Transverse colon (tissue), 4 donors: Measurements from ENCODE around the gene PLEKHG4B. TPM values are rescaled to one million over a fixed set of nuclear protein-coding genes. Genes with fewer than 3 reads are reported as not detected.

ENCODE experiments used
- DNase-seq: peaks from one replicate; pipeline ENCODE4 v3.0.0-alpha.2; 2019
- H3K27ac ChIP-seq, 4 donors: fragments of 200-600 bp; sonication (generic); 2 replicates each; pipeline ENCODE4 v1.5.1; 2016 to 2018; ENCODE audit warnings: inconsistent platforms in 4 of 4
- H3K27me3 ChIP-seq: fragments of 200-600 bp; sonication (generic); 2 replicates; pipeline ENCODE4 v1.5.1; 2017; ENCODE audit warnings: inconsistent platforms
- H3K36me3 ChIP-seq, 4 donors: fragments of 200-600 bp; sonication (generic); 2 replicates each; pipeline ENCODE4 v1.5.1; 2017 to 2019; ENCODE audit warnings: inconsistent platforms in 4 of 4
- H3K4me1 ChIP-seq, 4 donors: fragments of 200-600 bp; sonication (generic); 2 replicates each; pipeline ENCODE4 v1.5.1; 2017 to 2020; ENCODE audit warnings: inconsistent platforms in 4 of 4
- H3K4me3 ChIP-seq, 4 donors: fragments of 200-600 bp; sonication (generic); 1 replicate in 1 of 4; 2 replicates in 3 of 4; pipeline versions ENCODE4 v1.5.1 to v1.6.1; 2017 to 2019; ENCODE audit warnings: inconsistent platforms in 4 of 4
- H3K9me3 ChIP-seq, 2 donors: fragments of 200-600 bp; sonication (generic); 2 replicates each; pipeline ENCODE4 v1.5.1; 2017 to 2019; ENCODE audit warnings: inconsistent platforms in 2 of 2
- CTCF ChIP-seq, 5 experiments: fragments of 200-600 bp in 3 of 5; fragments of 450-650 bp in 2 of 5; sonication (generic) in 3 of 5; IDR thresholded peaks; 1 replicate in 2 of 5; 2 replicates in 3 of 5; pipeline ENCODE4 v1.5.1; 2016 to 2017; ENCODE audit warnings: antibody characterized with exemption in 5 of 5, inconsistent platforms in 3 of 5, mild to moderate bottlenecking in 2 of 5, moderate library complexity in 1 of 5
- EP300 ChIP-seq: sonication (generic); formaldehyde crosslinking; IDR thresholded peaks from one replicate; pipeline ENCODE4 v1.6.1; 2017; ENCODE audit warnings: antibody characterized with exemption, low read depth
- POLR2A ChIP-seq: fragments of 450-650 bp; IDR thresholded peaks from one replicate; pipeline ENCODE4 v1.6.1; 2016; ENCODE audit warnings: antibody characterized with exemption, mild to moderate bottlenecking, moderate library complexity
- POLR2AphosphoS5 ChIP-seq, 3 donors: sonication (generic); formaldehyde crosslinking; IDR thresholded peaks; one replicate each; pipeline ENCODE4 v1.6.1; 2016; ENCODE audit warnings: antibody characterized with exemption in 3 of 3
- WGBS, 2 donors: methylation state at CpG; one replicate each; pipeline ENCODE4 v1.1.5; 2018; ENCODE audit warnings: low coverage in 1 of 2; 5-methylcytosine and 5-hydroxymethylcytosine counted together
- in situ Hi-C, 4 donors: fragments of 200-750 bp; cut with MboI; loops; one replicate each; pipeline versions ENCODE4 v1.15.0 to v1.15.1; 2017; ENCODE audit warnings: low sequenced_read_pairs in 3 of 4, low pct_ligation_motif_present in 1 of 4, low pct_unique_long_range_greater_than_20kb in 1 of 4
- intact Hi-C: fragments of 100-400 bp; cut with DNase I; formaldehyde crosslinking; loops from one replicate; pipeline ENCODE4 v1.15.1; 2023; ENCODE audit warnings: low total_unique reads
- total RNA-seq, 4 donors: library from RNA; depleted of rRNA; stranded (reverse); fragments of >200 nt; gene quantifications; one replicate each; pipeline ENCODE4 v1.1.0, GENCODE V29; 2016

PLEKHG4B gene
- total RNA-seq, 4 donors from 2014 or later, result under 0.01 to 0.40 (median under 0.01) TPM; not detected in 1

GRCh38 chr5:173392-174290 lies 81.7 kb downstream of the PLEKHG4B start:
- TF ChIP-seq CTCF (IDR thresholded peaks at IDR 0.05) (no peak), POLR2AphosphoS5 (IDR thresholded peaks at IDR 0.05) (no peak), EP300 (no peak), POLR2A (no peak)
- H3K4me1 ChIP-seq, result no peaks in the 10 kb centered on the region
- no peak overlapping the region for H3K27ac ChIP-seq
- no peaks in the 10 kb centered on the region for H3K36me3 ChIP-seq
- intact Hi-C loops (no loop called here), in situ Hi-C loops (no loop called here)
- no peaks in the 10 kb centered on the region for H3K27me3 ChIP-seq
- WGBS, 2 donors, result 79 to 87% methylated on average over 6 to 21 of the region's 22 CpGs
- no peaks in the 10 kb centered on the region for H3K9me3 ChIP-seq
- no peak overlapping the region for H3K4me3 ChIP-seq
- no peak for DNase-seq

- H3K36me3 ChIP-seq, result no peaks in the 10 kb centered on the region
- intact Hi-C loops, result no loop called here
- no peak for DNase-seq
- no peak overlapping the region for H3K4me3 ChIP-seq
- no peaks in the 10 kb centered on the region for H3K4me1 ChIP-seq
- 50 to 79% methylated on average over 1 to 5 of the region's 5 CpGs for WGBS, 2 donors
- no peak overlapping the region for H3K27ac ChIP-seq
- in situ Hi-C loops, result no loop called here
- TF ChIP-seq POLR2A (no peak), EP300 (no peak), CTCF (IDR thresholded peaks at IDR 0.05) (no peak), POLR2AphosphoS5 (IDR thresholded peaks at IDR 0.05) (no peak)
- H3K27me3 ChIP-seq, result no peaks in the 10 kb centered on the region
- H3K9me3 ChIP-seq, result no peaks in the 10 kb centered on the region
These were observed 82.3 kb downstream of the PLEKHG4B start for GRCh38 chr5:174291-174600.

GRCh38 chr5:174876-175465 lies 83.0 kb downstream of the PLEKHG4B start:
- H3K27me3 ChIP-seq, result no peaks in the 10 kb centered on the region
- no peaks in the 10 kb centered on the region for H3K9me3 ChIP-seq
- H3K4me3 ChIP-seq, result no peak overlapping the region
- 67 to 86% methylated on average over 1 to 16 of the region's 16 CpGs for WGBS, 2 donors
- H3K27ac ChIP-seq, result no peak overlapping the region
- TF ChIP-seq EP300 (no peak), CTCF (IDR thresholded peaks at IDR 0.05) (no peak), POLR2AphosphoS5 (IDR thresholded peaks at IDR 0.05) (no peak), POLR2A (no peak)
- intact Hi-C loops (no loop called here), in situ Hi-C loops (no loop called here)
- no peaks in the 10 kb centered on the region for H3K4me1 ChIP-seq
- no peak for DNase-seq
- no peaks in the 10 kb centered on the region for H3K36me3 ChIP-seq

GRCh38 chr5:176296-176823 lies 84.4 kb downstream of the PLEKHG4B start:
- Histone ChIP-seq H3K27ac (no peak overlapping the region), H3K27me3 (no peaks in the 10 kb centered on the region), H3K4me3 (no peak overlapping the region), H3K4me1 (no peaks in the 10 kb centered on the region), H3K9me3 (no peaks in the 10 kb centered on the region), H3K36me3 (no peaks in the 10 kb centered on the region)
- intact Hi-C loops (no loop called here), in situ Hi-C loops (no loop called here)
- WGBS, 2 donors, result 71% methylated on average over 10 of the region's 11 CpGs; no CpG with 5 or more reads in 1 of the 2 donors
- no peak for DNase-seq
- TF ChIP-seq POLR2A, result no peak
- TF ChIP-seq POLR2AphosphoS5 (IDR thresholded peaks at IDR 0.05), result no peak
- TF ChIP-seq EP300, result no peak
- TF ChIP-seq CTCF (IDR thresholded peaks at IDR 0.05), result no peak
